GM13976 (cell line): ENCODE data around the gene TMEM131L.

Experiments used
- DNase-seq: peaks from one replicate; pipeline ENCODE4 v3.0.0; 2012; ENCODE audit warnings: low spot score
- CTCF ChIP-seq: IDR thresholded peaks from 2 replicates; pipeline ENCODE4 v1.5.1; 2012; ENCODE audit warnings: borderline replicate concordance, mild to moderate bottlenecking; ENCODE audit not compliant: insufficient read depth; ENCODE audit errors: extremely low read depth, missing control alignments, control extremely low read depth
- in situ Hi-C: fragments of 300-500 bp; cut with MboI; formaldehyde crosslinking; loops from one replicate; pipeline ENCODE4 v1.12.0; 2022; ENCODE audit warnings: low sequenced_read_pairs, mixed read lengths, inconsistent platforms; ENCODE audit not compliant: unreplicated experiment

Gene TMEM131L

DNA sequence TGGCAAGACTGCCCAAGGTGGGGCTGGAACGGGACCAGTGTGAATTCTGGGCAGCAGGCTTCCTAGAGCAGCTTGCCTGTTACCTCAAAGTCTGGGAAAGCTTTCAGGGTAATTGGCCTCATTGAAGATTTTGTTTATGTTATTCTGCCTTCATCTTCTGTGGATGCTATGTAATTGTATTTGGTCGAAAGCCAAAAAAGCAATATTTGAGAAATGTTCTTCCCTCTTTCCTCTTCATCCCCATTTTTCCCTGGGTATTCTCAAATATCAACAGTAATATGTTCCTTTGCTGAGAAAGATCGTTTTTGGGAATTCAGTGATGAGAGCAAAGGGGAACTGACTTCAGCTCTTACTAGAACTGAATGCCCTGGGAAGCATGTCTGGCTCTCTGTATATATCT is 12.9 kb downstream of the TMEM131L start:
- no peak for TF ChIP-seq CTCF
- DNase-seq = no peak
- in situ Hi-C loops = no loop called here

DNA sequence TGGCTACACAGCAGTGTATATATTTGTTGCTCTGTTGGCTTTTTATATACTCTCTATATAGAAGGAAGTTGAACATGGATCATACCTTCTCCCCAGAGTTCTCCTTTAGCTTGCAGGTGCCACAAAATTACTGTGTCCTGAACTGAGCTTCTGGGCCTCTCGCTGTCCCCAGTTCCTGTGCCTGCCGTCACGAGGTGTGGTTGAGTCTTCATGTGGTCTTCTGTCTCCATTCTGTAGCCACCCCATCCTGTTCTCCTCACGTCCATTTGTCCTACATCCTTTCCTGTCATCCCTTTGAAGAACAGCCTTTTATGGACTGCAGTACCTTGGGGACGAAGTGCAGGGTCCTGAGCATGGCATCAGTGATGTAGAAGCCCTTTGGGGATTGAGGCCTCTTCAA is 14.5 kb downstream of the TMEM131L start:
- in situ Hi-C loops = no loop called here
- TF ChIP-seq CTCF = no peak
- no peak for DNase-seq

GRCh38 chr4:153481478-153481877 is 15.3 kb downstream of the TMEM131L start:
- in situ Hi-C loops = no loop called here
- no peak for TF ChIP-seq CTCF

GRCh38 chr4:153483432-153484418 is 17.6 kb downstream of the TMEM131L start:
- in situ Hi-C loops = no loop called here
- no peak for TF ChIP-seq CTCF
- no peak for DNase-seq

More at GRCh38 chr4:153481478-153481877, 15.3 kb downstream of the TMEM131L start:
- no peak for DNase-seq

GRCh38 chr4:153485359-153485758 is 19.2 kb downstream of the TMEM131L start:
- no peak for TF ChIP-seq CTCF
- DNase-seq = no peak
- in situ Hi-C loops = no loop called here

- DNase-seq = no peak
- in situ Hi-C loops = no loop called here
- TF ChIP-seq CTCF = no peak
Measured at GRCh38 chr4:153485860-153486259, 19.7 kb downstream of the TMEM131L start.
